ENCODE results near the gene FBXO33.

Gene FBXO33

DNA sequence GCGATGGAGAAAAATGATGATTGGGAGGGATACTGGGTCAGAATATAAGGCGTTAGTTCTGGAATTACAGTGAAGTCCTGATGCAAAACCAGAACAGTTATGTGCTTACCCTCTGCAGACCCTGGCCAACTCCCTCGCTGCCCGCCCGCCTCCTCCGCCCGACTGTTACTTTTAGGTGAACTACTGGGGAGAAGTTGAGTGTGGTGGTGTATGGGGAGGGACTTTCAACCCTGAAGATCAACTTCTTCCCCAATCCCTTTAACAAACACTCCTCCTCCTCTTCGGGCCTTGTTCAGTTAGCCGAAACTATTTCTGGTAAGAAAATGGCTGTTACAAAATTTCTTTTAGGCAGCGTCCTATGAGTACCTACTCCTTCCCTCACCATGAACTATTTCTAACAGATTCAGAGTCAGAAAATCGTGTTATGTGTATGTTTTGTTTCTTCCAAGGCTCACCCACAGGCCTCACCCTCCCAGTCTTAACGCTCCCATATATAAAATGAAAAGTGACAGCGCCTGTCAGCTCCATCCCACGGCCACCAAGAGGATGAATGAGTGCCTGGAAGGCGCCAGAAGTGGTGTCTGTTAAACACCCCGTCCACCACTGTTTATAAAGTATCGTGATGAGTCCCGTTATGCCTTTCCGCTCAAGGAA, 1.3 kb downstream of the FBXO33 start:
- no peak for DNase-seq (ENCODE audit: low read depth in 2 of 2)

DNA sequence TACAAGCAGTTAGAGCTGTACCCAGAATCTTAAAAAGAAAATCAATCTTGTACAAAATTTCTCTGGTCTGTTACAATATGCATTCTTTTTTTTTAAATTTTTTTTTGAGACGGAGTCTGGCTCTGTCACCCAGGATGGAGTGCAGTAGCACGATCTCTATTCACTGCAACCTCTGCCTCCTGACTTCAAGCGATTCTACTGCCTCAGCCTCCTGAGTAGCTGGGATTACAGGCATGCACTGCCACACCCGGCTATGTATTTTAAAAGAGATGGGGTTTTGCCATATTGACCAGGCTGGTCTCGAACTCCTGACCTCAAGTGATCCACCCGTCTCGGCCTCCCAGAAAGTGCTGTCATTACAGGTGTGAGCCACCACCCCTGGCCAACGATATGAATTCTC, 4.1 kb downstream of the FBXO33 start:
- DNase-seq (ENCODE audit: low read depth in 2 of 2): no peak

DNA sequence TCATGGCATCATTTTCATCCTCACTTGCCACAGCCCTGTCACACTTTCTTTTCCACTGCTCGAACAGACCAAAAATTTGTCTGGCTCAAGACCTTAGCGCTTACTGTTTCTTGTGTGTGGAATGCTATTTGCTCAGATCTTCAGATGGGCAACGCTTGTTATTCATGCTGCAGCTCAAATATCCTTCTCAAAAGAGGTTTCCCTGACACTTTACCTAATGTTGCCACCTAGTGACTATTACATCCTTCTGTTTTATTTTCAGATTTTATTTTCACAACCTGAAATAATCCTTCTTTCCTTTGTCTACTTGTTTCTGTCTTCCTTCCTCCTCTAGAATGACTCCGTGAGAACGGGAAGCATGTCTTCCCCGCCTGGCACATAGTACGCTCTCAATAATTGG, 5.6 kb downstream of the FBXO33 start:
- no peak for DNase-seq (ENCODE audit: low read depth in 2 of 2)

DNA sequence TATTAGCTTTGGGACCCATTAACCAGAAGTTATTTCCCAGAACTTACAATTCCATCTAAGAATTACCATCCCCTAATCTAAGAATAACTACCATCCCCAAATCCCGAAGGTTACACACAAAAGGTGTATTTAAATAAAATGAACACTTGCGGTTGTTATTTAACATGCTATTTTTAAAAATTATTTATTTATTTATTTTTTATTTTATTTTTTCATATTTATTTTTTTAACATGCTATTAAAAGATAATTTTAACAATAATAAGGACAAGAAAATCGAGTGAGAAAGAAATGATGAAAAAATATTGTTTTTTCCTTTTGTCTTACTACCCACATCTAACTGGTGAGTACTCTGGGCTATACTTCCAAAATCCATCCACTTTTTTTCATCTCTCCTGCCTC, 6.3 kb downstream of the FBXO33 start:
- no peak for DNase-seq (ENCODE audit: low read depth in 2 of 2)

DNA sequence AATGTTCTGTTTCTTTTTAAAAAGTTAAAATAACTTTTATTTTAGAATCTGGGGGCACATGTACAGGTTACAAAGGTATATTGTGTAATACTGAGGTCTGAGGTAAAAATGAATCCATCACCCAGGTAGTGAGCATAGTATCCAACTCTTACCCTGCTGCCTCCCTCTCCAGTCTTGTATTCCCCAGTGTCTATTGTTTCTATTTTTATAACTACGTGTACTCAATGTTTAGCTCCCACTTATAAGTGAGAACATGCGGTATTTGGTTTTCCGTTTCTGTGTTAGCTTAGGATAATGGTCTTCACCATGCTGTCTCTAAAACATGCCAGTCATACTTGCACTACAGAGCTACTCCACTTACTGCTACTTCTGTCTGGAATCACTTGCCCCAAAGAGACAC, 8.4 kb downstream of the FBXO33 start:
- DNase-seq (ENCODE audit: low read depth in 2 of 2): no peak

DNA sequence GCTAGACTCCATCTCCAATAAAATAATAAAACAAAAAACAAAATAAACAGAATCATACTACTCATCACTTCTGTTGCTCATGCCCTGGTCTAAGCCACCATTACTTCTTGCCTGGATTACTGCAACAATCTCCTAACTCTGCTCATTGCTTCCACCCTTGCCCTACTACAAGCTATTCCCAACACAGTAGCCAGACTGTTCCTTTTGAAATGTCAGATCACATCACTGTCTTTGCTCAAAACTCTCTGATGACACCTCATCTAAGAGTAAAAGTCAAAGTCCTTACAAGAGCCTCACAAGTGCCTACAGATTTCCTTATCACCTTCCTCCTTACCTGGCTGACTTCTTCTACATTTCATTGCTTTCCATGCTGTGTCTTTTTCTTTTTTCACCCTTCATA, 10.0 kb downstream of the FBXO33 start:
- no peak for DNase-seq (ENCODE audit: low read depth in 2 of 2)

DNA sequence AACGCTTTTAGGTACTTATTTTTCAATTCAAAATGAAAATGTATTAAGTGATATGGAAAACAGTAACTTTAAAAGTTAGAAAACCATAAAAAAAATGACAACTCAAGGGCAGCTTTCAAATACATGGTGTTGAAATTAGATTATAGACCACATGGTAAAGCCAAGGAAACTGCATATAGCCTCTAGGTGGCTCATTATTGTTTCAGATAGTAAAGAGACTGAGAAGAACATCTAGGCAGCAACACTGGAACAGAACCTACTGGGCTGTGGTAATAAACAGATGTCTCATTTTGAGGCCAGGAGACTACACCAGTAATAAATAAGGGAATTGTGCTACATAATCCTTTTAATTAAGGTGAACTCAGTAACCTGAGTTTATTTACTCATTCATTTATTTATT, 13.0 kb downstream of the FBXO33 start:
- DNase-seq (ENCODE audit: low read depth in 2 of 2): no peak

DNA sequence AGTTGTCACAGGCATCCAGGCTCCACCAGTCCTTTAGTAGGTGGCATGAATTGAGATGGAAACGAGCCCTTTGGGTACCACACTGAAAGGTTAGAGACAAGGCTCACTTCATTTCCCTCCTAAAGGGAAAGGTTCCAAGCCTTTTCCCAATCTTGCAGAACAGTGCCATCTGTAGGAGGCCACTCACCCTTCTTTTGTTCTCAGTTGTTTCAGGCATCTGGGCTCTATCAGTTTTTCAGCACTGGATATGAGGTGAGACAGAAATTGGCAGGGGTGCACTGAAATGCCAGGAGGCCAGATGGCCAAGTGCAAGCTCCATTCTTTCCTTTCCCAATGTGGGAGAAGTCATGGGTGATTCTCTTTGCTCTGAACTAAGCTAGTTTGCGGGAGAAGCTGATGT, 15.2 kb downstream of the FBXO33 start:
- DNase-seq (ENCODE audit: low read depth in 2 of 2): no peak

DNA sequence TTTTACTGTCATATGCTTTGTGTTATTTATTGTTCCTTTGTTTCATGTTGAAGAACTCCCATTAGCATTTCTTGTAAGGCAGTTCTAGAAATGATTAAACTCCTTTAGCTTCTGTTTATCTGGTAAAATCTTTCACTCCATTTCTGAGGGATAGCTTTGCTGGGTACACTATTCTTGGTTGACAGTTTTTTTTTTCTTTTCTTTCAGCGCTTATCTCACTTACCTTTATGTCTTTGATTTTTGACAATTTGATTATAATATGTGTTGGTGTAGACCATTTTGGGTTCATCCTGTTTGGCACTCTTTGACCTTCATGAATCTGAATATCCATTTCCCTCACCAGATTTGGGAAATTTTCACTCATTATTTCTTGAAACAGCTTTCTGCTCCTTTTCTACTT, 16.2 kb downstream of the FBXO33 start:
- no peak for DNase-seq (ENCODE audit: low read depth in 2 of 2)

DNA sequence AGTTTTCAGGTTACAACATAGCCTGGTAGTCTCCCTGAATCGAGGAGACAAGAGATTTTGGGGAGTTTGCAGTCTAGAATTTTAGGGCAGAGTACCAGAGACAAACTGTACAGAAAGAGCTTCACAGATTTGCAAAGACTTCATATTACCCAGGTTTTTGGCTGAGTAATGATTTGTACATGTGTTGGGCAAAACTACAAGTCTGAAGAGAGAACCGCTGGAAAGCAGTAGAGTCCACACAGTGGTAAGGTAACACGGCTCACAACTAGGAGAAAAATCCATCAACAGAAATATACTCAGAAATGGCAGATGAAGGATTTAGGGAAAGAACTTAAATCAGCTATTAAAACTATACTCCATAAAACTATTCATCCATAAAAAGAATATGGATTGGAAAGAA, 25.7 kb downstream of the FBXO33 start:
- DNase-seq (ENCODE audit: low read depth in 2 of 2): no peak

DNA sequence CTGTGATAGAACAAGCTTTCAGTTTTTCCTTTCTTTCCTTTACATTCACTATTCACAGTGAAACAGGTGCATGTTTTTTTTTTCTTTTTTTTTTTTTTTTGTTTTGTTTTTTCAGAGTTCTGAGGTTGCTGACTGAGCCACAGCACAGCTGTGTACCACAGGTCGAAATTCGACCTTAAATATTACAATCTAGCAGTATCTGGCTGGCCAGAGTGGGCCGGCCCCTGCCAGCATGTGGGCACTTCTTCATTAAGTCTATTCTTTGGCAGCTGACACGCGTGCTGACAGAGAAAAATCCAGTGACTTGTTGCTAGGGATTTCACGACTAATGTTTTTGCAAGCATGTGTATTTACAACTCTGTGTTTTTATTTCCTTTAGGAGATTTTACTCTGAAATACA, 33.9 kb downstream of the FBXO33 start:
- no peak for DNase-seq (ENCODE audit: low read depth in 2 of 2)

DNA sequence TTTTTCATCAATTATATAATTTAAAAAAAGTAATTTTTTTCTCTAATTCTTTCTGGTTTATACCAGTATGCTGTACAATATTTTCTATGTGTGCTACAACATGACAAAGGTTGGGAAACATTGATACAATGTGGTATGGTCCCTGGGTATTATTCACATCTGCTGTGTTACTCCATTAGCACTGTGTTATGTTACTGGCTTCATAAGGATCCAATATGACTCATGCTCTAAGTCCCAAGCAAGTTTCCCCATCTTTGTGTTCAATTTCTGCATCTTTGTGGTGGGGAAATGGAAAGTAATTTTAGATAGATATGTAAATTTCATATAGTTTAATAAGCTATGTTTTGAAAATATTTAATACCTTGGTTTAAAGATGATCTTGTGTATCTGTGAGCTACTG, 35.8 kb downstream of the FBXO33 start:
- DNase-seq (ENCODE audit: low read depth in 2 of 2): no peak

DNA sequence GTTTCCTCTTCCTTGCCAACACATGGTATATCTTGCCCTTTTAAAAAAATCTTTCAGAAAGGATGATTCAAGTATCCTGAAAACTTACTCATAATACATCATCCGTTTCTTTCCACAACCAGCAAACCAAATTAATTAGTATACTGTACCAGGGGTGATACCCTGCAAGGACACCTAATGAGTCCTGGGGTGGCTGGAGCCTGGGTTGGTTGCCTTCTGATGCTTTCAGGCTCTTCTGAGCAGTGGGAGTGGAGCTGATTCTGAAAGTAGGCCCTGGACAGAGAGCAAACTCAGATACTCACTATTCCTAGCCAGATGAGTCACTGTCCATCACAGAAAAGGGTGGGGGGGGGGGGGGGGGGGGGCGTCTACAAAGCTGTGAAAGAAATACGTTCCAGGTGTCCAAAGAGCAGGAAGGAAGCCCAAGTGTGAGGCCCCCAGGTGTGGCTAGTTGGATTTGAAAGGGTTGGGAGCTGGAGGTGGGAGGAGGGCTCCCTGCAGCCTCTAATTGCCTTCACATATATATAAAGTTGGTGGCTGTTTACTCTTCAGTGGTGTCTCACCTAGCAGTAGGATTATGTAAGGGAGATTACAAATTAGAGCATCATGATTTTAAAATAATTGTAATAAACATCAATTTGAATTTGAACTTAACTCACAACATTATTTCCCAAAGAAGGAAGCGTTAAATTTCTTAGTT, 36.5 kb downstream of the FBXO33 start:
- DNase-seq (ENCODE audit: low read depth in 2 of 2): no peak

DNA sequence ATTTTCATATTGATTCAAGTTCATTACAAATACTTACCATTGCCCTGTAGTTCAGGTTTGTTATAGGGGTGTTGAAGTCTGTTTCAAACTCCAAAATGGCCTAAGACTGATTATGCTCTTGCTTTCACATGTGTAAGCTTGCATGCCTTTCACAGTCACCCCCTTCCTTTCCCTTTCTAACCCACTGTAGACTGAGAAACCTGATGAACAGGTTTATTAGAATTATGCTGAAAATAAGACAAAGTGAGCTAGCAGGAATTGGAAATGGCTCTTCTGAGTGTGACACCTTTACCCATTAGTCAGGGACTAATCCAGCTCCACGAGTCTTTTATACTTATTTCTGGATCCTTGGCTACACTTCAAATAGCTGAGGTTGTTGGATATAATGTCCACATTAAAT, 38.9 kb downstream of the FBXO33 start:
- DNase-seq (ENCODE audit: low read depth in 2 of 2): no peak

DNA sequence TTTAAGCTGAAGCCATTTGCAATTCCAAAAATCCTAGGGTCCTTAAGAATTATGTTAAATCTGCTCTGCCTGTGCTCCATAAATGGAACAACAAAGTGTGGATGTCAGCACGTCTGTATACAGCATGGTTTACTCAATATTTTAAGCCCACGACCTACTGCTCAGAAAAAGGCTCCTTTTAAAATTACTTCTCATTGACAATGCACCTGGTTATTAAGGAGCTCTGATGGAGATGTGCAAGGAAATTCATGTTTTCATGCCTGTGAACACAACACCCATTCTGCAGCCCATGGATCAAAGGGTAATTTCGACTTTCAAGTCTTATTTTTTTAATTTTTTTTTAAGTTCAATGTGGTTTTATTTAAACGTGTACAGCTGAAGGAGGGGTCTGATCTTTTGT, 48.1 kb downstream of the FBXO33 start:
- no peak for DNase-seq (ENCODE audit: low read depth in 2 of 2)

DNA sequence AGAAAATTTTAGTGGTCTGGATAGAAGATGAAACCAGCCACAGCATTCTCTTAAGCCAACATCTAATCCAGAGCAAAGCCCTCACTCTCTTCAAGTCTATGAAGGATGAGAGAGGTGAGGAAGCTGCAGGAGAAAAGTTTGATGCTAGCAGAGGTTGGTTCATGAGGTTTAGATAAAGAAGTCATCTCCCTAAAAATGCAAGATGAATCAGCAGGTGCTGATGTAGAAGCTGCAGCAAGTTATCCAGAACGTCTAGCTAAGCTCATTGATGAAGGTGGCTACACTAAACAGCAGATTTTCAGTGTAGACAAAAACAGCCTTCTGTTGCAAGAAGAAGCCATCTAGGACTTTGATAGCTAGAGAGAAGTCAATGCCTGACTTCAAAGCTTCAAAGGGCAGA, 48.5 kb downstream of the FBXO33 start:
- no peak for DNase-seq (ENCODE audit: low read depth in 2 of 2)

DNA sequence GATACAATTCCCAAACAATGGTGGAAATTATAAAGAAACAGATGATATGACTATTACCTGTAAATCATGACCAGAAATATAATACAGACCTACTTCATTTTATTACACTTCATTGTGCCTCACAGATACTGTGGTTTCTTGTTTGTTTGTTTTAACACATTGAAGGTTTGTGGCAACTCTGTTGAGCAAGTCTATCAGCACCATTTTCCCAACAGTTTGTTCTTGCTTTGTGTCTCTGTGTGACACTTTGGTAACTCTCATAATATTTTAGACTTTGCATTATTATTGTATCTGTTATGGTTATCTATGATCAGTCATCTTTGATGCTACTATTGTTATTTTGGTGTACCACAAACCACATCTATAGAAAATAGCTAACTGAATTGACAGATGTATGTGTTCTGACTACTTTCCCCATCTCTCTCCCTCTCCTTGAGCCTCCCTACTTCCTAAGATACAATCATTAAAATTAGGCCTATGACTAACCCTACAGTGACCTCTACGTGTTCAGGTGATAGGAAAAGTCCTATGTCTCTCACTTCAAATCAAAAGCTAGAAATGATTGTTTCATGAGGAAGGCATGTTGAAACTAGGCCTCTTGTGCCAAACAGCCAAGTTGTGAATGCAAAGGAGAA, 49.1 kb downstream of the FBXO33 start:
- no peak for DNase-seq (ENCODE audit: low read depth in 2 of 2)

DNA sequence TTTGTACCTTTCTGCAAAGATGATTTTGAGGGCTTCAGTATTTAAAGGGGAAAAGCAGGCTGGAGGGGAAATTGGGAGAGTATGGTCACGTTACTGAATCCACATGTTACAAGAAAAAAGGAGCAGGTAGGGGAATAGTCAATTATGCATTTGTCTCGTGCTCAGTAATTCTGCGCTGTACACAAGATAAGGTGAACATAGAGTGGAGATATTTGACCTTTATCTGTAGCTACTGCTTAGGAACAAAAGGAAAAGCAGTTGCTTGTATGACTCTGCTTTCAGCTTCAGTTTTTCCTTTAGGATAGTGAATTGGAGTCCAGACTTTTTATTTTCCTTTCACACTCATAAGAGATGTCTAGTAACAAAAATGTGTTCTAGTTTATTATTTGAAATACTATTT, 49.8 kb downstream of the FBXO33 start:
- no peak for DNase-seq (ENCODE audit: low read depth in 2 of 2)

DNA sequence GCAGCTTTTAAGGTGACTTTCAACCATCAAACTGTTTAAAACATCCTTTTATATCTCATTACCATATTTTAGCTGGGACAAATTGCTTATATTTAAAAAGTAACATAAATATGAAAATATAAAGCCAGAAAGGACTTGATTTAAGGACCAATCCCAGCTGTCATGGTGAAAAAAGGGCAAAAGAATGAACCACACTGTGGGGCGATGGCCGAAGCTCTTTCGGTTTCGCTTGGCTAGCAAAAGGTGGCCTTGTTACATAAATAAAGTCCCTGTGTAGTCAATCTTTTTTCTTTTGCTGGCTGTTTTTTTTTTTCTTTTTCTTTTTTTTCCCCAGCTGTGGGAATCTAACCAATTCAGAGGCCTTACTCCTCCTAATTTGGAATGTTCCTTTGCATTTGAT, 50.9 kb downstream of the FBXO33 start:
- no peak for DNase-seq (ENCODE audit: low read depth in 2 of 2)

DNA sequence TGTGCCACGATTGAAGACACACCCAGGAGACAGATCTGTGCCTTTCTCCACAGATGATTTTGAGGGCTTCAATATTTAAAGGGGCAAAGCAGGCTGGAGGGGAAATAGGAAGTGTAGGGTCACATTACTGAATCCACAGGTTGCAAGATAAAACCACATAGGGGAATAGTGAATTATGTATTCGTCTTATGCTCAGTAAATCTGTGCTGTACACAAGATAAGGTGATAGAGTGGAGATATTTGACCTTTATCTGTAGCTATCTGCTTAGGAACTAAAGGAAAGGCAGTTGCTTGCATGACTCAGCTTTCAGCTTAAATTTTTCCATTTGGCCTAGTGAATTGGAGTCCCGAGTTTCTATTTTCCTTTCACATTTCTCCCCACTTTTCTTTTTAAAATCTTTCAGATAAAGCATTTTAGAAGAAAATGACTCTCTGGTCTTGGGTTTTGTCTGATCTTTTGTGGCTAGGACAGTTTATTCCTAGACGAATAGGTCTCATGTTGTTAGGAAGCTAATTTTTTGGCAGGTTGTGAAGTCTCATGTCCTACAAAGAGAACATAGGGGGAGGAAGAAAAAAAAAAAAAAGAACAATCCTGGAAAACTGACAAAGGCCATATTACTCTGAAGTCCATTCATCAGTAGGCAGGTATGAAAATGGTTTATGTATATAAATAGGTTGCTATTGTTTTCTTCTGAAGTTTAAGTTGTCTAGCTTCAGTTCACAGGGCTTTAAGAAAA, 55.4 kb downstream of the FBXO33 start:
- DNase-seq (ENCODE audit: low read depth in 2 of 2): no peak

DNA sequence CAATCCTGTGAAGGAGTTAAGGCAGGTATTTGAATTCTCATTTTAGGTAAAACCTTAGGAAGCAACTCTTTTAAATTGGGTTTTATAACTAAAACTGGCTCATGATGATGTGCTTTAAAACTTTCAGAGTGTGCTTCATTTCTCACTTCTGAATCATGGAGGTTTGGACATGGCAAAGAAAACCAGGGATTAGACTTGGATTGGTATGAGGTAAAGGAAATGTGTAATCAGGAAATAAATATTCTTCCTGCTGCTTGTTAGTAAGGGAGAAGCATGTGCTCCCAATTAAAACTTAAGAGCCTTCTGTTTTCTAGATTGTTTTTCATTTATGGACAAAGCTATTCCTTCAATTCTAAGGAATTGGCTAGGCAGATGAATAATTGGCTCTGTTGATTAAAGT, 57.4 kb downstream of the FBXO33 start:
- DNase-seq (ENCODE audit: low read depth in 2 of 2): no peak

DNA sequence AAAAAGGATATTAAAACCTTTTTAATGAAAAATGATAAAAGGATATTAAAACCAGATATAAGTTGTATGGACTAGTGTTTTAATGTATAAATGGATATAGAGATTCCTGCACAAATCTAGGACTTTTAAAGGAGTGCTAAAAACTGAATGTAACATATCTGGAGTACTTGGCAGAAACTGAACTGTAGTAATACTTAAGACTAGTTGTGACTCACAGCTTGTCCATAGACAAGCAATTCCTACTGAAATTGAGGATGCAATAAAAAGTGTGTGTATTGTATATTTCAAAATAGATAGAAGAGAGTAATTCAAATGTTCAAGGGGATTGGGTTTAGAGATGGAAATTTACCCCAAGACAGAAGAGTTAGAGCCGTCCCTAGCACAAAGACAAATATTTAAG, 59.6 kb downstream of the FBXO33 start:
- no peak for DNase-seq (ENCODE audit: low read depth in 2 of 2)

DNA sequence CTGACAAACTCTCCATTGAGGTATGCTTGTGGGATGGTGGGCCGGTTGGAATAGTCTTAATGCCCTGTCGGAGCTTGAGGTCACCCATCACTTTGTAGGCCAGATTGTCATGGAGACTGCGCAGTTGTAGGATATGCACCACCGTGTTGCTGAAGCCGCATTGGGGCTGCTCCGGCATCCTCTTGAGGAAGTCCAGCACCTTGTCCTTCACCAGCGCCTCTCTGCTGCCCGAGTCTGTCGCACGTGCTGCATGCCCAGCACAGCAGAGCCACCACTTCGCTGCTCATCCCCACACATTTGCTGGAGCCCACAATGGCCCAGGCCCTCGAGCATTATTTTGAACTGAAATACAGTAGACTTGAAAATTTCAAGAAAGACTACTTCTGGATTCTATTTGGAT, 61.8 kb downstream of the FBXO33 start:
- no peak for DNase-seq (ENCODE audit: low read depth in 2 of 2)

All from stimulated activated CD4-positive, alpha-beta T cell treated with anti-CD3 and anti-CD28 coated beads, Interleukin-1b, Interleukin-23, amount 100 ng/mL, for 1 hour (primary cell).